GM23248 (cell line): ENCODE results near the gene C4orf46.

Source experiments
- EZH2 ChIP-seq: fragments of 200-600 bp; sonication (generic); IDR thresholded peaks from 2 replicates; pipeline ENCODE4 v1.6.1; 2018; ENCODE audit warnings: antibody characterized with exemption, mild to moderate bottlenecking; ENCODE audit not compliant: insufficient read depth, poor library complexity, severe bottlenecking
- EZH2phosphoT487 ChIP-seq: fragments of 200-600 bp; sonication (generic); IDR thresholded peaks from 2 replicates; pipeline ENCODE4 v1.6.1; 2018; ENCODE audit warnings: antibody characterized with exemption, moderate library complexity, mild to moderate bottlenecking, low read depth; ENCODE audit not compliant: insufficient read depth

GRCh38 chr4:158636619-158637018 lies 35.1 kb downstream of the C4orf46 start:
- no peak for TF ChIP-seq EZH2phosphoT487
- TF ChIP-seq EZH2, result no peak
